HL-60/S4 treated with phorbol 12-myristate 13-acetate at 8.2 ng/mL for 4 days and 3 days (cell line): Measurements from ENCODE around the gene BACH2.

Experiments
- in situ Hi-C: fragments of 300-500 bp; cut with MboI; formaldehyde crosslinking; loops from 2 replicates; pipeline ENCODE4 v1.15.0; 2022; ENCODE audit warnings: low sequenced_read_pairs

Gene BACH2

DNA sequence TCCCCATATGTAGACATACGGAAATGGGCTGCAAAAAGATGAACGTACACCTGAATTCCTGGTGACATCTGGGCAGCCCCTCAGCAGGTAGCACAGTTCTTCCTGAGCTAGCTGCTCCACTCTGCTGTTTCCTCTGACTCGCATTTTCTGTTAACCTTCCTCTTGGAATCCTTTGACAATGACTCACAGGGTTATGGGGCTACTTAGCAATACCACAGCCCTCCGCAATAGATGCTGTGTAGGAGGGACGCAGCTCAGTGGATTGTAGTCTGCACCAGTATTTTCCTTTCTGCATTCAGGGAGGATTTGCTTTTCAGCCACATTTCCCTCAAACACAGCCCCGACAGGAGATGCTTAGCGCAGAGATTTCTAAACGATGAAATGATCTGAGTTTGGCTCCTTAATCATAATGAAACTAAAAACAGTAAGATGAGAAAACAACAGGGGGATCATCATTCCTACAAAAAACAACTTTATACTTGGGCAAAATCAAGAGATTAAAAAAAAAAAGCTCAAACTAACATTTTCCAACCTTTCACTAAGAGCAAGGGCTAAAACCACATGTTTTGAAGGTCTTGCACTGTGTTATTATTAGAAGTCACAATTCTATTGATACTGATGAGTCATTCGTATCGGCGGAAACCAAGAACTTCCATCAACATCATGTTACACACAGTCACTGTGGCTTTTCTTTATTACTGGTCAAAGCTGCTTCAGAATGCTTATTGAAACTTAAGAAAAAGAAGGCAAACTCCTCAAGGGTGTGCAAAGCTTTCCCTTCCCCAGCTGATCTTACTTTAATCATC, 12.2 kb downstream of the BACH2 start:
- in situ Hi-C loops, result loop anchor here (10.0 to 25.0 kb wide), 2 partner anchors 203 to 340 kb away; no protein-coding TSS in a partner anchor

DNA sequence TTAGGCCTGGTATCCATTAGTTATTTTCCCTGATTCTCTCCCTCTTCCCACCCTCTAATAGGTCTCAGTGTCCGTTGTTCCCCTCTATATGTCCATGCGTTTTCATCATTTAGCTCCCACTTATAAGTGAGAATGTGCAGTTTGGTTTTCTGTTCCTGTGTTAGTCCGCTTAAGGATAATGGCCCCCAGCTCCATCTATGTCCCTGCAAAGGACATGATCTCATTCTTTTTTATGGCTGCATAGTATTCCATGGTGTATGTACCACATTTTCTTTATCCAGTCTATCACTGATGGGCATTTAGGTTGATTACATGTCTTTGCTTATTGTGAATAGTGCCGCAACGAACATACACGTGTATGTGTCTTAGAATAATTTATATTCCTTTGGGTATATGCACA, 14.4 kb downstream of the BACH2 start:
- in situ Hi-C loops, result loop anchor here (10.0 to 25.0 kb wide), 2 partner anchors 205 to 337 kb away; no protein-coding TSS in a partner anchor

DNA sequence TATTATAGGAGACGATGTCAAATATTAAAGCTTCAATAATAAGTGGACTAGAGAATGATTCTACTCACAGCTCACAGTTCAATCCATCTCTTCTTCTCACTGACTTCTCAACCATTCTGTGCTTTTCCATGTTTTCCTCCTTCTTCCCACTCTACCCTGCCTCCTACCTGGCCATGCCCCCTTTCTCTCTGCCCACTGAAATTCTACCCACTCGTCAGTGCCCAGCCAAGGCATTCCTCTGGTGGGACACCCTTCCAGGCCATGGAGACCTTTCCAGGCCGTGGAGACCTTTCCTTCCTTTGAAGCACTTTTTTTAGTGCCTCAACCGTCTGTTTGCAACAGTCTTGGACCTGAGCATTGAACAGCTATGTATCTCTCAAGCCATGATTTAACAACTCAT, 18.5 kb downstream of the BACH2 start:
- in situ Hi-C loops, result loop anchor here (25.0 kb wide), 1 partner anchor 209 kb away; no protein-coding TSS in a partner anchor

DNA sequence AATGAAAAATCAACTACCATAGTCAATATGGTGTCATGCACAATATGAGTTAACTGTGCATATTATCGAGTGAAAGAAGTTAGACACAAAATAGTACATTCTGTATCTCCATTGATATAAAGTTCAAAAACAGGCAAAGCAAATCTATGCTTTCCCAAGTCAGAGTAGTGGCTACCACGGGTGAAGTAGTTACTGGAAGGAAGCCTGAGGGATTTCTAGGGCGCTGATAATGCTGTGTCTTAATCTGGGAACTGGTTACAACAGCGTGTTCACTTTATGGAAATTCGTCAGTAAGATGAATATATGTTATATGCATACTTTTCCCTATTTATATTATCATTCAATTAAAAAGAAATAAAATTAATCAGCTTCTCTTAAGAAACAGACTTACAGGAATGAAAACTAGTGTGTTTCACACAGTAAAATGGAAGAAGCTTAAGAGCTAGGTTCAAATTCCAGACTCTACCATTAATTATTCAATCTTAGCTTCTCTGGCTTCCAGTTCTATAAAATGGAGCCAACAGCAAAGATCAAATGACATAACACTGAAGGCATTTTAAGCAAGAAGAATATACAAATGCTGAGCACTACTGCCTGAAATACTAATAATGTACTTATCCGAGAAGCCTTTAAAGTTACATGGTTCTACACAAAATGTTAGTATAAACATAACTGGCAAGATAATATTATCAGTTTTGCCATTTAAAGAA, 19.2 kb downstream of the BACH2 start:
- in situ Hi-C loops, result loop anchor here (25.0 kb wide), 1 partner anchor 210 kb away; no protein-coding TSS in a partner anchor

DNA sequence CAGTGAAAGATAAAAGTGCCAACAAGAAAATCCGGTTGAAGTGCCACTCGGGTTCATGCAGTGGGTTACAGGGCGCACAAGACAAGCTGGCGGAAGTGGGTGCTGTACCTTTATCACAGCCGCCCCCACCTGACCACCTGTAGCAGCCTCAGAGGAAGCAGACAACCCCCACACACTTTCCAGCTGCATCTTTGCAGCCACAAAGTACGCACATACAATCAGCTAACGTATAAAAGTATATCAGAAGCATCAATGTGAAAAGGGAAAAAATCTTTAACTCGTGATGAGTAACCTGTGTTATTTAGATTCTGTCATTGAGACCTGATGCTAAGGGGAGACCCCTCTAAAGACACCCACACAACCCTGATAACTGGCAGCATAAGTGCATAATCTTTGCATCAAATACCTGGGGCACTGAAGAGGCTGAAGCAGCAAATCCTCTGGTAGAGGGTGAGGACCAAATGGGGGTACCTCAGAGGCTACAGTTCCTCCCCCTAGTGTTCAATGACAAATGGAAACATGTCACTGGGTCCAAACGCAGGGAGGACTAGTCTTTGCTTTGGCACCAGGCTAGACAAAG, 22.1 kb downstream of the BACH2 start:
- in situ Hi-C loops, result loop anchor here (25.0 kb wide), 1 partner anchor 213 kb away; no protein-coding TSS in a partner anchor

DNA sequence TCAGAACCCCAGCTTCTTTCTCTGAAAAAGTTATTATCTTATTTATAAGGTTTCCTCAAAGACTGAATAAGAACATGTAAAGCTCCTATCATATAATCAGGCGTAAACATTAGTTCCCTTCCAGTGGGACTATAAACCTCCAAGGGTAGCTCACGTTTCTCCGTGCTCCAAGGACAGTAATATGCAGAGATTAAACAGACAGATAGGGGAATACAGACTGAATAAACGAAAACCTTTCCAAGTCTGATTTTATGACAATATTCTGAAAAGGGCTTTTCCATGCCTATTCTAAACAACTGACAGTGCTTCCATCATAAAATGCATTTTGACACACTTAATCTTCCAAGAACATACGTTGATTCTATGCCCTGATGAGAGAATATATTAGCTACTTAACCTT, 22.8 kb downstream of the BACH2 start:
- in situ Hi-C loops, result no loop called here

DNA sequence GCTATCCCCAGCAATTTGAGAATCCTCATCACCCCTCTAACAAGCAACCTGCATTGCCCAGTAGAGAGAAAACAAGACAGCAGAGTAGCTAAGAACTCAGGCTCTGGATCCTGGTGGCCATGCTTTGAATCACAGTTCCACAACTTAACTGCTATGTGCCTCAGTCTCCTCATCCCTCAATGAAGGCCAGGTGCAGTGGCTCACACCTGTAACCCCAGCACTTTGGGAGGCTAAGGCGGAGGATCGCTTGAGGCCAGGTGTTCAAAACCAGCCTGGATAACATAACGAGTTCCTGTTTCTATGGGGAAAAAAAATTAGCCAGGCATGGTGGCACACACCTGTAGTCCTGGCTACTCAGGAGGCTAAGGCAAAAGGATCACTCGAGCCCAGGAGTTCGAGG, 23.7 kb downstream of the BACH2 start:
- in situ Hi-C loops, result no loop called here

DNA sequence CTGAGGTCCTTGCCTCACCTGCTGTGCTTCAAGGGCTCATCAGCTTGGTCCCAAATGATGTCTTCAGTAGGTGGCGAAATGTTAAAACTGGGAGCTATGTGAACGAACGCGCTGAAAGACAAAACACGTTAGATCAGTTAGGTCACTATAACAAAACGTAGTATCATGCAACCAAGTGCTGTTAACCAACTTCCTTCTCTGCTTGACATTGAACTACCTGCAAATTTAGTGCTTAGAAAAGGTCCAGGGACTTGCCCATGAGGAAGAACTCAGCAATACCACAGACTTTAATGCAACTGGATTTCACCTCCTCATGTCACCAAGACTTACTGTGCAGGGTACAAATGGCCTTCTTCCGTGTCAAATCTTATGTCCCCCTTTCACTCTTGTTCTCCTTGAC, 24.8 kb downstream of the BACH2 start:
- in situ Hi-C loops, result no loop called here

DNA sequence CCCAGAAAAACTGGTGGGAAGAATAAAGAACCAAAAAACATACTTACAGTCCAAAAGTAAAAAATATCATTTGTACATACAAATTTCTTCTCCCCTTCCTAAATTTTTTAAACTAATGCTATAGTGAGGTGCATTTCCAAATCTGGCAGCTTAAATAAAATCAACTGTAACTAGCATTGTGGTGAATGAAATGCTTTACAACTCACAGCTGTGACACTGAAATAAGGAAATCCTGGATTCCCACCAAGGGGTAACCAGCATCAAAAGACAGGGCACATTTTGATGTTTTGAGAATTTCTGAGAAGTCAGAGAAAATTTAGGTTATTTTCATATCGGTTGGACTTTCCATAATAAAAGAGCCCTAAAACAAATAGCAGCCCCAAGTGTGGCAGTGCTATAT, 27.3 kb downstream of the BACH2 start:
- in situ Hi-C loops, result no loop called here

DNA sequence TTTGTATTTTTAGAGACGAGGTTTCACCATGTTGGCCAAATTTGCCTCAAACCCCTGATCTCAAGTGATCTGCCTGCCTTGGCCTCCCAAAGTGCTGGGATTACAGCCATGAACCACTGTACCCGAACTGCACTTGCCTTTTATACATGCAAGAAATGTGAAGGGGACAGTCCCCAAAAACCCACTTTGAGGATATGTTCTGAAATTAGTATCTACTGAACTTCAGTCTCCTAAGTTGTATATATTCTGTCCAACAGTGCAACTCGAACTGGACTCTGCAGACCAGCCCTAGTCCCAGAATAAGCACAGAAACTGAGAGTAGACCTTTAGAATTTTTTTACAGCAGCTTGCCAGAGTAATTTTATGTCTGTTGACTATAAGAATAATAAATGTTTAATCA, 28.5 kb downstream of the BACH2 start:
- in situ Hi-C loops, result no loop called here

DNA sequence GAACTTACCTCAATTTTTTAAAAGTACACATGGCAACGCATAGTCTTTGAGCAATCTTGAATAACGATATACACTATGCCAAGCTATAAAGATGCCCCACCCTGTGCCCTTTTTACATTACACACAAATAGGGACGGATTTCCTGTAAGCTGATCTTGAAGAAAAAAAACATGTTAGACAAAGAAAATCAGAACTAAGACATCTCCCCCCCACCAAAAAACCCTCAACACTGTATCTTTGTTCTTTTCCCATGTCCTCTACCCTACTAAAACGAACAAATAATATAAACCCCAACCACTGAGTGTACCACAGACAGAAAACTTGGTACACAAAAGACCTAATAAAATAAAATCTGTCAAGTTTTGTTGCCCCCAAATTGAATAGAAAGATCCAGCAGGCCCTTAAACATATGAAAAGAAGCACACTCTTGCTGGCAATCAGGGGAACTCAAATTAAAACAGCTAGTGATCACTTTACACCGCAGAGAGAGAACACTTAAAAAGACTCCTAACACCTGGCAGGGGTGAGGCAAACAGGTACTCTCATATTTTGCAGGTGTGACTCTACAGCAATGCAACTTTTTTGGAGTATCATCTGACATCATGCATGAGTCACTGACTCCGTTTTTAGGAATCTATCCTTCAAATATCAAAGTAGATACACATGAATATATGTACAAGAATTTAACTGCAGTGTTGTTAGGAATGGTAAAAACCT, 29.6 kb downstream of the BACH2 start:
- in situ Hi-C loops, result no loop called here

DNA sequence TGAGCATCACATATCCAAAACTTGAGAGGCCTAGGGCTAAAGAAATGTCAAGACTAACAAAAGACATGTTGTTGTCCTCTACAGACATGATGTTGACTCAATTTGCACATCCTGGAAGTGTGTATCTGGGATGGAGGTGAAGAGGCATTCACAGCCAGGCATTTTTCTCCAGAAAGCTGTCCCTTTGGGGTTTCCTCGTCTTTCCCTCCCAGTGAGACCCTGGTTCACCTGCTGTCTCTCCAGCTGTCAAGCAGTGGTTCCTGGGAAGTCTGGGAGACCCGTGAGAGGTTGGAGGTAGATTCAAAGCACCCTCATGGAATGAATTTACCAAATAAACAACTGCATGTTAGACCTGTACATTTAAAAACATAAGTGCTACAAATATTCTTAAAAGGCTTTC, 32.1 kb downstream of the BACH2 start:
- in situ Hi-C loops, result no loop called here

DNA sequence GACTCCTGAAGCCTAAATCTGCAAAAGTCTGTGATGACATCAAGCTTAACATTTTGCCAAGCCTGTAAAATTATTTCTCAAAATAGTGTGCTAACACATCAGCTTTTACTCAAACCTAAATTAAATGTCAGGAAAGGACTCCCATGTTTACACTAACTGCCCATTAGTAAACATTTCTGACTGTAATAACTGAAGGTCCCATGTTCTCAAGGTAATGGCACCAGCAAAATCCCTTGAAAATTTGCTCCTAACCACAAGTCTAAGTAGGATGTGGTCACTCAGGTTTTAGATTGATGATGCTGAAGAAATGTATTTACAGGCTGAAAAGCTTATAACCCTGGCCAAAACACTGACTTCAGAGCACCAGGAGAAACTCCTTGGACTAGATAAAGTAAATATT, 33.0 kb downstream of the BACH2 start:
- in situ Hi-C loops, result no loop called here

DNA sequence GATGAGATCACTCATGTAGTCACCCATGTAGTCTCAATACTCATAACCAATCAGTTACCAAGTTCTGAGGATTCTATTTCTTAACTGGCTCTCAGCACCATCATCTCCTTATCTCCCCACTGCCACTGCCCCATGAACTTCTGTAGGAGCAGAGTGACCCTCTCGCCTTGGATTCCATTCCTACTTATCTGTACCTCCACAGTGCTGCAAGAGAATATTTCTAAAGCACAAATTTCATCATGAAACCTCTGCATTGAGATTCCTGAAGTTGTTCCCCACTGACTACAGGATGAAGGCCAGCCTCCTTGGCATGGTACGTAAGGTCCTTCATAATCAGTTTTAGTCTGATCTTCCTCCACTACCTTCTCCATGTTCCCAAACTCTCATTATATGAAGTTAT, 34.8 kb downstream of the BACH2 start:
- in situ Hi-C loops, result no loop called here

DNA sequence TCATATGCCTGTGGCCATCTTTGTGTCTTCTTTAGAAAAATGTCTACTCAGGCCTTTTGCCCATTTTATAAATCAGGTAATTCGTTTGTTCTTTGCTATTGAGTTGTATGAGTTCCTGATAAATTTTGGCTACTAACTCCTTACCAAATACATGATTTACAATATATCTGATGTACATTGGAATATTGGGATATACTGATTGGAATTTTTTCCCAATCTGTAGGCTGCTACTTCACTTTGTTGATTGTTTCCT, 39.2 kb downstream of the BACH2 start:
- in situ Hi-C loops, result no loop called here

DNA sequence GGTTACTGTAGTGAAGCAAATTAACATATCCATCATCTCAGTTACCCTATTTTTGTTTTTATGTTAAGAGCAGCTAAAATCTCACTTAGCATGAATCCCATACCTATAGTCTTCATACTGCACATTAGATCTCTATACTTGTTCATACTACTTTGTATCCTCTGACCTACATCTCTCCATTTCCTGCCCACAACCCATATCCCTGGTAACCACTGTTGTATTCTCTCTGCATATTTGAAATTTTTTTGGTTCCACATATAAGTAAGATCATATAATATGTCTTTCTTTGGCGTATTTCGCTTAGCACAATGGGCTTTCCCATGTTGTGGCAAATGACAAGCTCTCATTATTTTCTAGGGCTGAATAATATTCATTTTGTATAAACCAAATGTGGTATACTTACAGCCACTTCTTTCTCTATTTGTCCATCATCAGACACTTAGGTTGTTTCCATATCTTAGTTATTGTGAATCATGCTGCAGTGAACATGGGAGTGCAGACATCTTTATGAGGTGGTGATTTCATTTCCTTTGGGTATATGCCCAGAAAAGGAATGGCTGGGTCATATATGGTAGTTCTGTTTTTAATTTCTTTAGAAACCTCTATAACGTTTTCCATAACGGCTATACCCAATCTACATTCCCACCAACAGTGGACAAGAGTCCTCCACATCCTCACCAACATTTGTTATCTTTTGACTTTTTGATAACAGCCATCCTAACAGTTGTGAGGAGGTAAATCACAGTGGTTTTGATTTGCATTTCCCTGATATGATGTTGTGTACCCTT, 39.8 kb downstream of the BACH2 start:
- in situ Hi-C loops, result no loop called here

DNA sequence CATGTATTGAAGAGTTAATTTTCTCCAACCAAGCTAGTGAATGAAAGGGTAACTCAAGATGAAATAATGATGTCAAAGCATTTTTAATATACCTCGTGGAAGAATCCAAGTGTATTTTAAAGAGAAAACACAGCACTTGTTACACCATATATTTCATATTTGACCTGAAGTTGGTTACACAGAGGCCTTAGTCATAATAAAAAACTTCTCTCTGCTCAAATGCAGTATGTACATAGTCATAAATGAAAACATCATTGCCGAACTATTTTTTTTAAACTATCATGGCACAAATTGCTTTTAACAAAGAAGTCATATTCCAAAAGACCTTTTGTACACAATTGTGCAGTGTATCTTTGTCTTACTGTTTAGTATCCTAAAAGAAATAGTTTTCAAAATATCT, 43.0 kb downstream of the BACH2 start:
- in situ Hi-C loops, result no loop called here

DNA sequence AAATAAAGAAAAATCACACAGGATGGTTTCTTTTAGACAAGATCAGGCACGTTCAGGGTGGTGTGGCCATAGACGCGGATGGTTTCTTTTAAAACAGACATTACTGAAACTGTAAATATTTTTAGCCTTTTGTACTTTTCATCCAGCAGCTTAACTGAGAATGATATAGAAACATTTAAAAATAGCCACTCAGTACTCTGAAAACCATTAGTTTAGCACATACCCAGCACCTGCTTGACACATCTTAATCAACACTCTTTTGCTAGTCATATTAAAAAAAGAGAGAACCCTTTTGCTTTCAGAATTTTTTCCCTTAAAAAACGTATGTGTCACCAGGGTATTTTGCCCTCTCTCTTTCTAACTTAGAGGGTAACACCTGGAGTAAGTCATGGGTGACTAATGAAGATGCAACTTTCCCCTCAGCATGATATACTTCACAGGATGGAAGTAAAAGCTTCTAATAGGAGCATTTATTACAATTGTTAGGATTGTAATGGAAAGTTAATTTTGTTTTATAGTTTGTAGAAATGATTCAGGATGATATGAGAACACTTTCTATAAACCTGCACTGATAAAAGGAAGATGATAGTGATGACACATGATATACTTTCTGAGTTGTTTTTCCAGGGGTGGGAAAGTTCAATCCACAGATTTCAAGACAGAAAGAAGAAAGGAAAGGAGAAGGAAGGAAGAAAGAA, 45.2 kb downstream of the BACH2 start:
- in situ Hi-C loops, result no loop called here

DNA sequence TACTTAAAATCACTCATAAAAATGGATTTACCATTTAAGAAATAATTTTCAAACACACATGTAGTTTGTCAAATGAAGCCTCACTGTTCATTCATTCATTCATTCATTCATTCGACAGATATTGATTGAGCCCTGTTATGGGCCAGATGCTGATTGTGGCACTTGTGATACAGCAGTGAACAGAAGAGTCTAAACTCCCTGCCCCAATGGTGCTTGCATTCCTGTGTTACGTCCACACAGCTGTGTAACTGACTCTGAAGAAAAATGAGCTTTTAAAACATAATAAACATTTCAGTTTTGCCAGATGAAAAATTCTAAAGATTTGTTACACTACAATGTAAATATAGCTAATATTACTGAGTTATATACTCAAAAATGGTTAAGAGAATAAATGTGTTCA, 46.2 kb downstream of the BACH2 start:
- in situ Hi-C loops, result no loop called here

DNA sequence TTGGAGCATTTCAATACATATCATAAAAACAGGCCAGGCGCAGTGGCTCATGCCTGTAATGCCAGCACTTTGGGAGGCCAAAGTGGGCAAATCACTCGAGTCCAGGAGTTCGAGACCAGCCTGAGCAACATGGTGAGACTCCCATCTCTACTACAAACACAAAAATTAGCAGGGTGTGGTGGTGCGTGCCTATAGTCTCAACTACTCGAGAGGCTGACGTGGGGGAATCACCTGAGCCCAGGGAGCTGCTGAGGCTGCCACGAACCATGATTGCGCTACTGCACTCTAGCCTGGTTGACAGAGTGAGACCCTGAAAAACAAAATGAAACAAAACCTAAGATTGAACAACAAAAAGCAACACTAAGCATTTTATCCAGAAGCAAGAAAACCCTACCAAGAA, 47.2 kb downstream of the BACH2 start:
- in situ Hi-C loops, result no loop called here
